ENCODE data around the gene COL25A1.
"Not testable (repeated sequence)": the region's sequence is repeated elsewhere in the genome, so short reads cannot be mapped to it uniquely, and the experiment has no call there.

COL25A1 gene

DNA sequence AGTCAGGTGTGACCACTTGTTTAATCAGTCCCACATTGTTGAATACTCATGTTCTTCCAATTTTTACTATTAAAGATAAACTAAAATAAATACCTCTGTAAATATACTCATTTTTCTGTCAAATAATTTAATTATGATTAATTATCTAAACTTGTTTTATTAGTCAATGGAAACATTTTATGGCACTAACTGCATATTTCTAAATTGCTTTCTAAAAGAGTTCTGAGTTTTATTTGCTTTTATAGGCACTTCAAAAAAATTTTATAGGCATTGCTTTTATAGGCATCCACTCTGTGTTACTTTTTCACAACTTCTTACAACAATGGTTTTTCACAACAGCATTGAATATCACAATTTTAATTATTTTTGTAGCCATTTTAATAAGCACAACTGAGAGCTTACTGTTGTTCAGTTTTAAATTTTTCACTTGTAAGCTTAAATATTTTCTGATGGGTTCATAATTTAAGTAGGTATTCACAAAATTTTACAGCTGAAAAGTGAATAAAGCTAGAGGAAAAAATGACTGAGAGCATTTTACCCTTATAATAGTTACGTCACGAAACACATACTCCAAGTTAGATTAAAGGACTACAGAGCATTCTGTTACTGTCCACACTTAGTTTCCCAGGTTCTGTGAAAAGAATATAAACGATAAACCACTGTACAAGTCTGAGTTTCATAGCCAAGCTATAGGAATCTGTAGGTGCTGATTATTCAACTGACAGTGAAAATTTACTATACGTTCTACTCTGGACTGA lies 398.8 kb downstream of the COL25A1 start:
- DNase-seq (ENCODE audit: low read depth): no peak

DNA sequence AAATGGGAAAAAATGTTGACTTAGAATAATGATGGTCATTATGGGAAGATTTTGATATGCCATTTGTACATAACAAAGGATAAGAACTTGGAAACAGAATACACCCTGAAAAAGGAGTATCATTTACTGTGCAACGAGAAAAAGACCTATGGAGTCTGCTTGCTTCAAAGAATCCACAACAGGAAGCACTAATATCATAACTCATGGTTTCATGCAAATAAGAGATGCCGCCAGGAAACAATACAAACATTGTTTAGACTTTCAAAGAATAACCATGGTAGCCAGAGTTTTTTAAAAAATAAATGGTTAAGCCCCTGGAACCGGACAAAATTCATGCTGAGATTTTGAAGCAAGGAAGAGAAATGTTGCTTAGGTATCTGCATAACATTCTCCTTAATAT lies 399.7 kb downstream of the COL25A1 start:
- no peak for DNase-seq (ENCODE audit: low read depth)

DNA sequence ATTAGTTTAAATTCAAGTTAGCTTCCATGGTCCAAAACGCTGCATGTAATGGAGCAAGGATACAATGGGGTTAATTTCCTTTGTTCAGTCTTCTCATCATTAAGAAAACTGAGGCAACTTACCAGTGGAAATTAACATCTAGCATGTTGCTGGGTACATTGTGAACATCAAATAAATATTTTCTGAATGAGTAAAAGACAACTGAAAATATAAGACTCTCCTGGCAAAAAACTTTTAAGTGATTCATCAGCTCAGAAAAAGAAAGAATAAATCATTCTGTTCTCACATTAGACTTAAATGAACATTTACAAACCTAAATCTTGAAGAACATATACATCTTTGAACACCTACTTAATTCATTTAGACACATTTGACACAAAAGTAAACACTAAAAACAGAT lies 401.2 kb downstream of the COL25A1 start:
- DNase-seq (ENCODE audit: low read depth): no peak

DNA sequence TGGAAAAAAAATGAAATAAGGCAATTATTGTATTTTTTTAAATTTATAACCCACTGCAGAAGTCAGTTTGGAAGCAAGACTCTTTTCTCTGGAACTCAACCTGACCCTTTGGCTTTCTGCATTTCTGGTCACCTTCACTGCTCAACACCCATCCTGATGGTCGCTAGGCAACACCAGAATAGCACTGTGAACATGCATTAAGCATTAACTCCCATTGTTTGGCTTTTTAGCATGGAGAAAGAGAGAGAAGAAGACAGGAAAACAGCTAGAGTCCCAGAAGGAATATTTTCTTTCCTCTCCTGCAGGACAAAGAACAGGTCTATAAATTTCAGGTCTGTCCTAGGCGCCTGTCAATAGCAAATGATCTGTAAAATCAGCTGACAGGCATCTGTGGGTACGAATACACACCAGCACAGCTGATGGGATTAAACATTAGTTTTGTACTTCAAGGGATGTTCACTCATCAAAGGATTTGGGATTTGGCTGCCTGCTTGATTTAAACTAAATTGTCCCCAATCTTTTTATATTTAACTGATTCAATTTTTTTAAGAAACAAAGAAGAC lies 402.4 kb downstream of the COL25A1 start:
- no peak for DNase-seq (ENCODE audit: low read depth)

DNA sequence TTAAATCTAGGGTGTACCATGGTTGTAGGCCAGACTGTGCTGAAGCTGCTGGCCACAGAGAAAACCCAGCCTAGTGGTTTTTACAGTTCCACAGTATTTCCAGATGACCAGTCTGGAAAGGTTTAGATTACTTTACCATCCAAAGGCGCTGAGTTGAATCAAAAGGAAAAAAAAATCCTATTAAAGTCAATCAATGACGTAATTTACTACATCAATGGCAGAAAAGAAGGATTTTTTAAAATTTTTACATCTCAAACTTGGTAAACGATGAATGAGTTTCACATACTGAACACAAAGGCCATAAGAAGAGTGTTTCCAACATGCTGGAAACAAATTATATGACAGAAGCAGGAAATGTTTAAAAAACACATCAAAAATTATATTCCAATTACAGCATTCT lies 409.0 kb downstream of the COL25A1 start:
- no peak for DNase-seq (ENCODE audit: low read depth)

DNA sequence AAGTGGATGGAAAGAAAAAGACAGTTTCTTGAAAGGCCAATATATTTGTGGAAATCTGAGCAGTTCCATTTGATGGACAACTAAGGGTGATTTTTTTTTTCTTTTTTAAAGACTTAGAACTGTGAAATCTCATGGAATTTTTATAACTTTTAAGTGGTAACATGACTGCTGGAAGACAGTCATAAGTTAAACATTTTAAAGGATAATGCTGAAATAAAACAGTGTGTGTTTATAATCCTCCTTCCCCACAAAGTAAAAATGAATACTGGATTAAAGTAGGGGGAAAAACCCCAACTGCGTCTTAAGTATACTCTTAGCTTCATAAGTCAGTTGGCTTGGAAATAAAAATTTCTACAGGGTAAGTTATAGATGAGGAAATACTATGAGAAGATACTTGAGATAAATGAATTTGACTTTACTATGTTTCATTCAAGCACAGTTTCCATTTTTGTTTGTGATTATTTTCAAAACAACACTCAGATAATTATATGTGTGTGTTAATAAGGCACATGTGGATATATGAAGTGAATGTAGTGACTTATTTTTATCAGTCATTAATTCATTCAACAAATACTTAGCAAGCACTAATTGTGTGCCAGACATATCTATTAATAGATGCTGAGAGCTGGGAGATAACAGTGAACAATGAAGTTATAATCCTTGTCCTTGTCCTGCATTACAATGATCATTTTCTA lies 410.4 kb downstream of the COL25A1 start:
- no peak for DNase-seq (ENCODE audit: low read depth)

DNA sequence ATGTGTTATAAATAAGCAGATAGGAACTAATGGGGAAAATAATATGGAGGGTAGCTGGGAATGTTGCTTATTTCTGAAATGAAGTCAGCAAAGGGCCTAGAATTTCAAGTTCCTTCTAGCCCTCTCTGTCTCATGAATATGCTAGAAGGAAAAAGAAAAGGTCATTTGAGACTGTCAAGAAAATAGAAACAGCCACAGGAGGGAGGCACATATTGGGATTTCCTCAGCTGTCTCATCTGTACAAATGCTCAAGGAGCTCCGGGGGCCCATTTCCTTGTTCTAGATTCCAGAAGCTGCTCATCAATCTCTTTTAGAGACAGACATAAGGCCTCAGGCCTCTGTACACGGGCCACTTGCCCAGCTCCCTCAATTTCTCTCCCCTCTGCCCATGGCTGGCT lies 412.0 kb downstream of the COL25A1 start:
- DNase-seq (ENCODE audit: low read depth): no peak

DNA sequence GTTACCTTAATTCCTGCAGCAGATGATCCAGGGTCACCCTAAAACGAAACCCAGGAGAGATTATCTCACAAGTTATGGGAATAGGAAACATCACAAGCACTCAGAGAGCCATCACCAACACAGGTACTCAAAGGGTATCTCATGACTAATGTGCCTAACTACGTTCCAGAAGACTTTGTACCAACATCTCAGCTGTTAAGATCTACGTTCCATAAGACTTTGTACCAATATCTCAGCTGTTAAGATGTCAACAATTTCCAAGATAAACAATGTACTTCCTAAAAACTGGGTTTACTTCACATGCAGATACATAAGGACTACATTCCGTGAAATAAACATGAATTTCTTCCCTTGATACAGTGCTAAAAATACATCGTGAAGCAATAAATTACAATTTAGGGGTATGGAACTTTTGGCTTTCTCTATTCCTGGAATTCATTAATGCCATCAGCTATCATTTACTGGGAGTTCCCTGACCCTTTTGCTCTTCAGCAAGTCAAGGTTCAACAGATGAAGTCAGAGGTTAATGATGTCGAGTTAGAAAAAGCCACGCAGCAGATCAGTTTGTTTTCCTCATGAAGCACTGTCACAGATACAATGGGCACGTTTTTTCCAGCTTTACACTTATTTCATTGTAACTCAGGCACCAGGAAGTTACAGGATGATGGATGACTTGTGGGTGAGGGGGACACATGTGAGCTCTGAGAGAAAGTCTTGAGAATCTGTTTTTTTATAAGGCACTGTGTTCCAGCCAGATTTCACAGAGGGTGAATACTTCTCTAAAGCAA lies 412.6 kb downstream of the COL25A1 start:
- DNase-seq (ENCODE audit: low read depth): no peak

DNA sequence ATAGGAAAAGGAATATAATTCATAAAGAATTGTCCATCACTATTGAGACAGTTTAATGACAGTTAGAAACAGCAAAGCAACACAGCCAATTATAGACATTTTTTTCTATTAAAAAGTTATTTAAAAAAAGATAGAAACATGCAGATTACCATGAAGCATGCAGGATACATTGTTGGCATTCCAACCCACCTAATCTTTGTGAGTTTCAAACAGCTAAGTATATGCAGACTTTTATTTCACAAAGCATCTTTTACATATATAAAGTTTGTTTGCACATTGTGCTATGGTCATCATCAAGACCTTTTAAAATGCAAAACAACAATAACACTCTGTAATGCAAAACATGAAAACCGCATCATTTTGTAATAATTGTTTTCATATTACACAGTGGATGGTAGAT lies 413.7 kb downstream of the COL25A1 start:
- DNase-seq (ENCODE audit: low read depth): no peak

DNA sequence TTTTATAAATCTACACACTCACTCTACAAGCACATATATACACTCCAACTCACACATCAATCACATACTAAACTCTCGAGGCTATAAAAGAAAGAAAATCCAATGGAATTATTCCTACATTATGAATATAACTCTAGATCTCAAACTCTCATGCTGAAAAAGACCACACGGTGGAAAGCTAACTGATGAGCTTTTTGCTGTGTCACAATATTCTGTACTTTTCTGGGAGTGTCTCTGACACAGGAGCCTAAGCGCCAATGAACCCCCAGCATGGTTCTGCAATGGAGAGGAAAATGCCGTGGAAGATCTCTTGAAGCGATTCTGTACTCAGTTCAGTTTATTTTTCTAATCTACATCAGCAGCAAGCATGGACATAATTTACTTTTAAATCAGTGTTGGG lies 415.4 kb downstream of the COL25A1 start:
- DNase-seq (ENCODE audit: low read depth): no peak

DNA sequence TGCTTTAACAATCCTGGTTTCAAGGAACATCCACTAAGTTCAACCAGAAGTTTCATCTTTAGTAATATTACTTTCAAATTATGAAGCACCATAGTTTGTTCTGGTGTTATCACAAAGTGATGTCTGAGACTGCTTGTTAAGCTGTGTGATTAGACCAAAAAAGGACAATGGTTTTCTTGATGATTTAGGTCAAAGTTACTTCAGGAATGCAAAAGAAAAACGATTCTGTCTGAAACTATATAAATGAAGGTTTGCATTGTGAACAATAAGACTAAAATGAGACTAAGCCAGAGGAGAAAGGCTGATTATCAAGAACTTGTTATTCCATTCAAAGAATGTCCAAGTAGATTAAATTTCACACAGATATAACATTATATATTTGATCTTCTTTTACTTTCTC lies 417.2 kb downstream of the COL25A1 start:
- no peak for DNase-seq (ENCODE audit: low read depth)

DNA sequence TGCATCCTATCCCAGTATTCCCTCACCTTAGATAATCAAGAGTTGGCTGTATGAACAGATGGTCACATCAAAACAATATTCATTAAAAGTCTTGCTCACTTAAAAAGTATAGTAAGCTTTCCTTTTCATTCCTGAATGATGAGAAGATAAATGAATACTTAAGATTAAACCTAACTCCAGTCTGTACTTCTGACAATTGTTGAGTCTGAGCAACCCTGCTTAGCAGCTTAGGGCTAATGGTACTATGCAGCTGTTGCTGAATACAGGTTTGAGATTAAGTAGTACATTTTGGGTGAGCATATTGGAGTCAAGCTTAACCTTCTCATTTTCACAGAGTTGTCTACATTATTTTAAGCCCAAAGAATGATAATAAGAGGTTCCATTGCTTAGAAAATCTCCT lies 417.9 kb downstream of the COL25A1 start:
- no peak for DNase-seq (ENCODE audit: low read depth)

DNA sequence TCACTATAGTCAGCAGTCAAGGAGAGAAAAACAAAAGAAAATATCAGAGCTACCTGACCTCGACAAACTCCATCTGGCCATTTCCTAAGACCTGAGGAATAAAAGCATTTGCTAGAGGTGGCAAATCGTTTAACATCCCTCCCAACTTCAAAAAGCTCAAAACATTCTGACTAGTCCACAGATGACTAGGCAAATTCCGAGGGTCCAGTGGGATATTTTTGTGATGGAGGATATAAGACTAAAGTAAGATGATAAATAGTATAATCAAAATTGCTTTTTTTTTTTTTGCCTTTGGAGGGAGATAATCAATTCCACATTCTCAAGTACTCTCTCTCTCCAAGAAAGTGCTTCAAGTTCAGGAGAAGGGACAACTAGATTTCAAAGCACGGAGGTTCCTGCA lies 420.5 kb downstream of the COL25A1 start:
- DNase-seq (ENCODE audit: low read depth): no peak

DNA sequence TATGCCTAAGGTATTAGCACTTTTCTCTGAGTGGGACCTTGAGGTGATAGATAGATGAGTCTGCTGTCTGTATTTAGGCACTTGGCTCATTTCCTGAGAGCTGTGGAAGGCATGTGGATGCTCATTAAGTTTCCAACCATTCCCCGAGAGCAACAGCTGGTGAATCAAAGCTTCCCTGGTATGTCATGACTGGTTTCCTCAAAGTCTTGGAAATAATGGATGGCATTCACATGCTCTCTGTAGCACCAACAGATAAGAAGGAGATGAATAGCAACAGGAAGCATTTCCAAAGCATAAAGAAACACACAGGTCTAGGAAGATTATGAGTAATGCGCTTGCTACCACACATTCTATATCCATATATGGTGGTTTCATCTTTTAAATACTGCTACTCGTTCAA lies 421.3 kb downstream of the COL25A1 start:
- no peak for DNase-seq (ENCODE audit: low read depth)

DNA sequence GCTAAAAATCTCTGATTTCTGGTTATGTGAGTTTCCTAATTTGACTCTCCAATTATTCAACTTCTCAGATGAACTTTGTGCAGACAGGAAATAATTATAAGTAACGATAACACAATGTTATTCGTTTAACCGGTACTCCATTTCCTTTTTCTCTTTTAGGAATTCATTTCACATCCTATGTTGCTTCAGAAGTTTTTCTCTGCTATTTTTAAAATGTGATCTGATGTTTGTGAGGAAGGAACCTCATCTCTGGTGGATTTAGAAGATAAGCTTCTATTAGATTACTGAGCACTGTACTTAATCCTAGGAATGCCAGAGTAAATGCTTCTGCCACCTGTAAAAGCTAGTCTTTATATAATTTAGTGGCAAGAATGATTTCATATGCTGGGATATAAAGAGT lies 423.7 kb downstream of the COL25A1 start:
- DNase-seq (ENCODE audit: low read depth): no peak

DNA sequence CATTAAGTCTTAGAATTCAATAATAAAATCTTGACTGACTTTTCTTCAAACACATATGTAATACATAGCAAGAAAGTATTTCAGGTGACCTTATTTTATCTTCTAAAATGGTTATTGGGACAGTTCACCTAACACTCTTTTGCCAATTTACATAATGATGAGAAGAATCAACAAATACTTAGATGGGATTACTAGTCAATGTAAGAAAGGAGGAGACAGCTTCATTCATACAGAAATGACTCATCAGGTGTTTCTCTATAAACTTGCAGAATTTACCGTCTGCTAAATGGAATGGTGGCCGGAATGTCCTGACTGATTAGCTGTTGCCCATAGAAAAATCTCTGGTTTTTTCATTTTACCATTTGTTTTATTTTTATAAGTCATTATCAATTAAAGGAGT lies 424.6 kb downstream of the COL25A1 start:
- no peak for DNase-seq (ENCODE audit: low read depth)

DNA sequence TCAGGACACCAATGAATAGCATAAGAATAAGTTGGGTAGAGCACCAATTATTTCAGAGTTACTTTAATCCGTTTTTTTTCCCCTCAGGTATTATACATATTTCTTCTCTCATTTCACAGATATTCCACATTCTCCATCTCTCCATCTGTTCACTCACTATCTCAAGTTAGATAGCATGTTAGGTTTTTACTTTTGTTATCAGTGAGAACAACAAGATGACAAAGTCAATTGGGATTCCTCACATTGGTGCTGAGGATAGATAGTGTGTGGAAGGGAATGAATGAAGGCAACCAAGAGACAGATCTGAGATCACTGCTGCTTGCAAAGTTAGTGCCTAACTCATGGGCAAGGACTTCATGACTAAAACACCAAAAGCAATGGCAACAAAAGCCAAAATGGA lies 427.7 kb downstream of the COL25A1 start:
- DNase-seq (ENCODE audit: low read depth): no peak

DNA sequence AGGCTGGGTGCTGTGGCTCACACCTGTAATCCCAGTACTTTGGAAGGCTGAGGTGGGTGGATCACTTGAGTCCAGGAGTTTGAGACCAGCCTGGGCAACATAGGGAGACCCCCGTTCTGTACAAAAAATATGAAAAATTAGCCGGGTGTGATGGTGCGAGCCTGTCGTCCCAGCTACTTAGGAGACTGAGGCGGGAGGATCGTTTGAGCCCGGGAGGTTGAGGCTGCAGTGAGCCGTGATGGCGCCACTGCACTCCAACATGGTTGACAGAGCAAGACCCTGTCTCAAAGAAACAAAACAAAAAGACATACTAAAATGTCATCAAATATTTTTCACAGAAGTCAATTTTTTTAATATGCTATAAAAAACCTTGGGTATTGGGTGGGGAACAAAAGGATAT lies 432.5 kb downstream of the COL25A1 start:
- not testable (repeated sequence) for DNase-seq (ENCODE audit: low read depth)

DNA sequence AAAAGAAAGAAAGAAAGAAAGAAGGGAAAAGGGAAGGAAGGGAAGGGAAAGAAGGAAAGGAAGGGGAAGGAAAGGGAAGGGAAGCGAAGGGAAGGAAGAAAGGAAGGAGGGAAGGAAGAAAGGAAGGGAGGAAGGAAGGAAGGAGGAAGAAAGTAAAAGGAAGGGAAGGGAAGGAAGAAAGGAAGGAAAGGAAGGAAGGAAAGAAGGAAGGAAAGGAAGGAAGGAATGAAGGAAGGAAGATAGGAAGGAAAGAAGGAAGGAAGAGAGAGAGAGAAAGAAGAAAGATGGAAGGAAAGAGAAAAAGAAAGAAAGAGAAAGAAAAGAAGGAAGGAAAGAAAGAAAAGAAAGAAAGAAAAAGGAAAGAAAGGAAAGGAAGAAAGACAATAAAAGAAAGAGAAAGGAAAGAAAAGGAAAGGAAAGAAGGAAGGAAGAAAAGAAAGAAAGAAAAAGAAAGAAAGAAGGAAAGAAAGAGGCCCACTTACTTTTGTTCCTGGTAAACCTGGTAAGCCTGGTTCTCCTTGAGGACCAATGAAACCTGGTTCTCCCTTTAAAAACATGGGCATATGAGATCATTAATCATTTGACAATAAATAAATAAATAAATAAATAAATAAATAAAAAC lies 433.7 kb downstream of the COL25A1 start:
- DNase-seq (ENCODE audit: low read depth): no peak

DNA sequence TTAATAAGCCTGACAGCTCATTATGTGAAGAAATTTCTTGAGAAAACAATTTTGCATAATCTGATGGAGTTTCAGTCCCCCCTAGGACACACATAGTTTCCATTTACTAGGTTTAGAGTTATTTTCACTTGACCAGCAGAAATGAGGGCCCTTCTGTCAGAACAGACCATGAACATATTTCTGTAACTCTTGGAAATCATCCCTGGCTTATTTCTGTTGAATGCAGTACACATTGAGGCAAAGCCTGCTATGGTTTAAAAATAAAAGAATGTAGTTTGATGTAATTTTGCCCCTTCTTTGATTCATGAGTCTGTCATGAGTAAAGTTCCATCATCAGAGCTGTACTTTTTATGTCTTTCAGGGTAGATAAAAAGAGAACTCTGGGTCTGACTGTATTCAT lies 435.0 kb downstream of the COL25A1 start:
- no peak for DNase-seq (ENCODE audit: low read depth)

DNA sequence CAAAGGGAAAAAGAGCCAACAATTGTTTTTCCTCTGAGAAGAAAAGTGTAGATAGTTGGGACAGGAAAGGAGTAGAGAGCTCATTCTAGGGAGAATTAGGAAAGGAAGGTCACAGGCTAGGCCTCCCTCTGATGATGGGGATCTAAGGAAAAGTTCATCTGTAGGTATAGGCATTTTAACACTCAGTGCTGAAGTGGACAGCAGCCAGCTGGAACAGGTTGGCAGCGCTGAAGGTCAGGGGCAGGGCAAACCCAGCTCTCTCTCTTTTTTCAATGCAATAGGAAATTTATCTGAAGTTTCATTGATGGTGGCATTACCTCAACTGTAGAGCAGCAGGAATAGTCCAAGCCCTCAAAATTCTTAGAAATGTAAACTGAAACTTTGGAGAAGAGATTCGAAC lies 441.1 kb downstream of the COL25A1 start:
- DNase-seq (ENCODE audit: low read depth): no peak

DNA sequence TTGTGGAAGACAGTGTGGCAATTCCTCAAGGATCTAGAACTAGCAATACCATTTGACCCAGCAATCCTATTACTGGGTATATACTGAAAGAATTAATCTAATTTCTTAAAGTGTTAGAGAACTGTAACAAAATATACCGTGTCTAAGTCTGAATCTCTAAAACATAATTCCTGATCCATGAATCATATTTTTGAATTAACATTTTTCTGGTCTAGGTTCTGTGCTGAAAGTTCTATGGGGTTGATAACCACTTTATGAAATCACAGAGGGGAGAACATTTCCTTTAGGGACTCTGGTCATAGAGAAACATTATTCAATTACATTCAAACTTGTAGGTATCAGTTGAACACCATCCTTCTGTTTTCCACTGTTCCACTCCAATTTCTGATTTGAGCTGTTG lies 447.7 kb downstream of the COL25A1 start:
- no peak for DNase-seq (ENCODE audit: low read depth)

All from fibroblast of the conjunctiva (primary cell).